Measurements from ENCODE around the gene RPL10A.

- TF ChIP-seq EZH2 (IDR thresholded peaks at IDR 0.05; ENCODE audit: borderline replicate concordance, low read depth, low read length, severe bottlenecking) = no peak
- TF ChIP-seq, protein P1, sequence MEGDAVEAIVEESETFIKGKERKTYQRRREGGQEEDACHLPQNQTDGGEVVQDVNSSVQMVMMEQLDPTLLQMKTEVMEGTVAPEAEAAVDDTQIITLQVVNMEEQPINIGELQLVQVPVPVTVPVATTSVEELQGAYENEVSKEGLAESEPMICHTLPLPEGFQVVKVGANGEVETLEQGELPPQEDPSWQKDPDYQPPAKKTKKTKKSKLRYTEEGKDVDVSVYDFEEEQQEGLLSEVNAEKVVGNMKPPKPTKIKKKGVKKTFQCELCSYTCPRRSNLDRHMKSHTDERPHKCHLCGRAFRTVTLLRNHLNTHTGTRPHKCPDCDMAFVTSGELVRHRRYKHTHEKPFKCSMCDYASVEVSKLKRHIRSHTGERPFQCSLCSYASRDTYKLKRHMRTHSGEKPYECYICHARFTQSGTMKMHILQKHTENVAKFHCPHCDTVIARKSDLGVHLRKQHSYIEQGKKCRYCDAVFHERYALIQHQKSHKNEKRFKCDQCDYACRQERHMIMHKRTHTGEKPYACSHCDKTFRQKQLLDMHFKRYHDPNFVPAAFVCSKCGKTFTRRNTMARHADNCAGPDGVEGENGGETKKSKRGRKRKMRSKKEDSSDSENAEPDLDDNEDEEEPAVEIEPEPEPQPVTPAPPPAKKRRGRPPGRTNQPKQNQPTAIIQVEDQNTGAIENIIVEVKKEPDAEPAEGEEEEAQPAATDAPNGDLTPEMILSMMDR (IDR thresholded peaks at IDR 0.05; ENCODE audit: borderline replicate concordance, extremely low read depth, low read length, poor library complexity, severe bottlenecking) = no peak
These were observed 964 bp downstream of the RPL10A start for GRCh38 chr6:35468980-35469750.
